ENCODE results near the gene FRMPD4.

The FRMPD4 gene

DNA sequence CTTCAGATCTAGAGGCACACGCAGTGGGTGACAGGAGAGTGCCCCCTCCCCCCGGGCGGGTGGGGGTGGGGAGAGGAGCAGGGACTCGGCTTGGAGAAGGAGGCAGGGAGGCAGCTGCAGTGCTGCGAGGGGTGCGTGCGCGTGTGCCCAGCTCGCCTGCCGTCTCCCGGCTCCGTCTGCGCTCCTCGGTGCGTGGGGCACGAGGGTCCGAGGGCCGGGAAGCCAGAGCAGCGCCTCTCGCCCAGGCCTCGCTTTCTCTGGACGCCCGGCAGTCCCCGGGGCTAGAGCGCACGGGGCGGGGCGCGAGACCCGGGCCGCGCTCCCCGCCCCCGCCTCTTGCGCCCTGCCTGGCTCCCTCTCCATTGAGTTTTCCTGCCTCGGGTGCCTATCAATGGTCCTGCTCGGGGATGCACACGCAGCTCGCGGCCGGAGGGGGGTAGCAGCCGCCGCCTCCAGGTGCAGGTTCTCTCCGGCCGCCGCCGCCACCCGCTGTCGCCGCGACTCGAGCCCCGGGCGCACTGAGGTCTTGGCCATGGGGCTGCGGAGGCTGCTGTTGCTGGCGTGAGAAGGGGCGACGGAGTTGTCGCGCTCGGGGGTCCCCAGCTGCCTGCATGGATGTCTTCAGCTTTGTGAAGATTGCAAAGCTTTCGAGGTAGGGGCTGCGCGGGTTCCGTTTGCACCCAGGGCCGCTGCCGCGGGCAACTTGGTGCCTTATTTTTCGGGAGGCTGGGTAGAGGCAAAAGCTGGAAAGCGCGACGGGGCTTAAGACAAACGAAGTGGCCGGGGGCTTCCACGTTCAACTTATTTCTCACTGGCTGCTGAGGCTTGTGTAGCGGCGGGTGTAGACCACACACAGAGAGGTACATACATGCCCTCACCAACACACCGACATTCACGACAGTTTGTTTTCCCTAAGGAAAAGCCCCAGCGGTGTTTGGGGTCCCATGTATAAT, at the start of gene FRMPD4:
Gene FRMPD4 (plus strand): TSS at position 113 of the 953 bp plus-strand sequence. CDS start 499 bp downstream, at position 612.
- no peaks in the 10 kb centered on the region for H3K9me3 ChIP-seq (ENCODE audit: control insufficient read depth, insufficient read depth, low read length)
- no peaks in the 10 kb centered on the region for H3K36me3 ChIP-seq (ENCODE audit: control insufficient read depth, insufficient read depth, low read length)
- peaks cover 44% of the 10 kb centered on the region for H3K27me3 ChIP-seq (ENCODE audit: control insufficient read depth, insufficient read depth, low read length)
- peak within 1 kb of the TSS; percentile 93 for H3K4me3 ChIP-seq (ENCODE audit: low read depth, low read length)
- peak within 1 kb of the TSS; percentile 66 for H3K9ac ChIP-seq (ENCODE audit: low read depth, low read length)
- peaks cover 8% of the 10 kb centered on the region for H3K4me1 ChIP-seq (ENCODE audit: control insufficient read depth, insufficient read depth, low read length)

- Histone ChIP-seq H3K9me3 (ENCODE audit: control insufficient read depth, insufficient read depth, low read length) (no peaks in the 10 kb centered on the region), H3K9ac (ENCODE audit: low read depth, low read length) (no peak overlapping the region), H3K4me1 (ENCODE audit: control insufficient read depth, insufficient read depth, low read length) (no peaks in the 10 kb centered on the region), H3K36me3 (ENCODE audit: control insufficient read depth, insufficient read depth, low read length) (no peaks in the 10 kb centered on the region), H3K27me3 (ENCODE audit: control insufficient read depth, insufficient read depth, low read length) (no peaks in the 10 kb centered on the region), H3K4me3 (ENCODE audit: low read depth, low read length) (no peak overlapping the region)
Measured at GRCh38 chrX:12089740-12090139, 48.5 kb upstream of the FRMPD4 start.

- Histone ChIP-seq H3K27me3 (ENCODE audit: control insufficient read depth, insufficient read depth, low read length) (no peaks in the 10 kb centered on the region), H3K4me1 (ENCODE audit: control insufficient read depth, insufficient read depth, low read length) (no peaks in the 10 kb centered on the region), H3K9me3 (ENCODE audit: control insufficient read depth, insufficient read depth, low read length) (no peaks in the 10 kb centered on the region), H3K4me3 (ENCODE audit: low read depth, low read length) (no peak overlapping the region), H3K36me3 (ENCODE audit: control insufficient read depth, insufficient read depth, low read length) (no peaks in the 10 kb centered on the region), H3K9ac (ENCODE audit: low read depth, low read length) (no peak overlapping the region)
Measured at GRCh38 chrX:12113321-12113720, 25.0 kb upstream of the FRMPD4 start.

- no peak overlapping the region for H3K4me3 ChIP-seq (ENCODE audit: low read depth, low read length)
Measured at GRCh38 chrX:12115377-12115776, 22.9 kb upstream of the FRMPD4 start.

GRCh38 chrX:12118134-12118533, 20.1 kb upstream of the FRMPD4 start:
- H3K9me3 ChIP-seq (ENCODE audit: control insufficient read depth, insufficient read depth, low read length), result no peaks in the 10 kb centered on the region
- no peaks in the 10 kb centered on the region for H3K27me3 ChIP-seq (ENCODE audit: control insufficient read depth, insufficient read depth, low read length)
- no peak overlapping the region for H3K9ac ChIP-seq (ENCODE audit: low read depth, low read length)

More at GRCh38 chrX:12115377-12115776, 22.9 kb upstream of the FRMPD4 start:
- Histone ChIP-seq H3K27me3 (ENCODE audit: control insufficient read depth, insufficient read depth, low read length) (no peaks in the 10 kb centered on the region), H3K36me3 (ENCODE audit: control insufficient read depth, insufficient read depth, low read length) (no peaks in the 10 kb centered on the region), H3K9me3 (ENCODE audit: control insufficient read depth, insufficient read depth, low read length) (no peaks in the 10 kb centered on the region), H3K4me1 (ENCODE audit: control insufficient read depth, insufficient read depth, low read length) (no peaks in the 10 kb centered on the region), H3K9ac (ENCODE audit: low read depth, low read length) (no peak overlapping the region)

GRCh38 chrX:12128017-12128416, 10.3 kb upstream of the FRMPD4 start:
- no peak overlapping the region for H3K9ac ChIP-seq (ENCODE audit: low read depth, low read length)
- no peaks in the 10 kb centered on the region for H3K27me3 ChIP-seq (ENCODE audit: control insufficient read depth, insufficient read depth, low read length)
- H3K9me3 ChIP-seq (ENCODE audit: control insufficient read depth, insufficient read depth, low read length), result peaks cover 10% of the 10 kb centered on the region
- peaks cover 3% of the 10 kb centered on the region for H3K36me3 ChIP-seq (ENCODE audit: control insufficient read depth, insufficient read depth, low read length)
- H3K4me3 ChIP-seq (ENCODE audit: low read depth, low read length), result no peak overlapping the region
- H3K4me1 ChIP-seq (ENCODE audit: control insufficient read depth, insufficient read depth, low read length), result no peaks in the 10 kb centered on the region

More at GRCh38 chrX:12118134-12118533, 20.1 kb upstream of the FRMPD4 start:
- H3K4me1 ChIP-seq (ENCODE audit: control insufficient read depth, insufficient read depth, low read length), result no peaks in the 10 kb centered on the region
- H3K36me3 ChIP-seq (ENCODE audit: control insufficient read depth, insufficient read depth, low read length), result no peaks in the 10 kb centered on the region
- H3K4me3 ChIP-seq (ENCODE audit: low read depth, low read length), result no peak overlapping the region

DNA sequence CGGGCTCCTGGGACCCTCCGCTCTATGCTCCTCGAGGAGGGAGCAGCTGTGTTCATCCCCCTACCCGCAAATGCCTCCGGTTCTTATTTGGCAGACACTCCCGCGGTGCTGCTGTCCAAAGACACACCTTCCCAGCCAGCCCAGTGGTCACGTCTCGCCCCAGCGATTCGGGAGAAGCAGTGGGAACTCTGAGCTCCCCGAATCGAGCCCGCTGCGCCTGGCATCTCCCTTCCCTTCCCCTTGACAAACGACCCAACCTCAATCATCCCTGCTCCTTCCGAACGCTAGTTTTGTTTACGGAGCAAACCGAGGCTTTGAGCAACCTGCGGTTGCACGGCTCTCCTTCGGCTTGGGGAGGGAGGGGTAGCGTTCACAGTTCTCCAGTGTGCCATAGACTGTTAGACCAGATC, 317 bp upstream of the FRMPD4 start:
- no peaks in the 10 kb centered on the region for H3K9me3 ChIP-seq (ENCODE audit: control insufficient read depth, insufficient read depth, low read length)
- no peaks in the 10 kb centered on the region for H3K36me3 ChIP-seq (ENCODE audit: control insufficient read depth, insufficient read depth, low read length)
- H3K27me3 ChIP-seq (ENCODE audit: control insufficient read depth, insufficient read depth, low read length), result peaks cover 44% of the 10 kb centered on the region
- peak overlapping the region; percentile 93 for H3K4me3 ChIP-seq (ENCODE audit: low read depth, low read length)
- peak overlapping the region; percentile 32 for H3K9ac ChIP-seq (ENCODE audit: low read depth, low read length)
- H3K4me1 ChIP-seq (ENCODE audit: control insufficient read depth, insufficient read depth, low read length), result peaks cover 8% of the 10 kb centered on the region

DNA sequence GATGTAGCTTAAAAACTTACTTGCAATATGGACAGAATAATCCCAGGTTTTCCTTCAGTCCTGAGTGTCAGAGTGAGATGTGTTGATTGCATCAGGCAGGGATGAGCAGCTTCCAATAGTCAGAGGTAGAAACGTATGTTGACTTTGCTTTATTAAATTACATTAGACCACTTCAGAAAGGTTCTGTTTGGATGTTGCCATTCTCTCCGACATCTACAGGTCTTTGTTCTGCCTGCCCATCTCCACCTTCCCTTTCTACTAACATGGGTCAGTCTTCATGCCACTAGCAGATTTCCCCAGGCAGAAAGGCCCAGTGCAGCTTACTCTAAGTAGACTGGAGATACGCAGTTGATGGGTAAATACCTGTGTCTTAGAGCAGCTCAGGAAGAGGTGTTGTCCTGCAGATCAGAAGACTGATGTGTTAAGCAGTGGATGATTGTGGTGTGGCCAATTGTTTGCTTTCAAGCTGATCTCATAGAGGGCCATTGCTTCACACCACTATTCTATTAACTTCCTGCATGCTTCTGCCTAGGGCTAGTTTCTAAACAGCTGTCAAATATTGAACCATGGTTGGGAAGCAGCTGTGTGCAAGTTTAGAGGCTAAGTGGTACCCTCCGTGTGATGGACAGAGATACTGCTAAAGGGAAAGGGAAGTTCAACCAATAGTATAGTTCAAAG, 1.8 kb downstream of the FRMPD4 start:
- Histone ChIP-seq H3K36me3 (ENCODE audit: control insufficient read depth, insufficient read depth, low read length) (no peaks in the 10 kb centered on the region), H3K9me3 (ENCODE audit: control insufficient read depth, insufficient read depth, low read length) (no peaks in the 10 kb centered on the region), H3K4me1 (ENCODE audit: control insufficient read depth, insufficient read depth, low read length) (peaks cover 8% of the 10 kb centered on the region), H3K4me3 (ENCODE audit: low read depth, low read length) (peak overlapping the region; percentile 20), H3K27me3 (ENCODE audit: control insufficient read depth, insufficient read depth, low read length) (peaks cover 44% of the 10 kb centered on the region), H3K9ac (ENCODE audit: low read depth, low read length) (no peak overlapping the region)

DNA sequence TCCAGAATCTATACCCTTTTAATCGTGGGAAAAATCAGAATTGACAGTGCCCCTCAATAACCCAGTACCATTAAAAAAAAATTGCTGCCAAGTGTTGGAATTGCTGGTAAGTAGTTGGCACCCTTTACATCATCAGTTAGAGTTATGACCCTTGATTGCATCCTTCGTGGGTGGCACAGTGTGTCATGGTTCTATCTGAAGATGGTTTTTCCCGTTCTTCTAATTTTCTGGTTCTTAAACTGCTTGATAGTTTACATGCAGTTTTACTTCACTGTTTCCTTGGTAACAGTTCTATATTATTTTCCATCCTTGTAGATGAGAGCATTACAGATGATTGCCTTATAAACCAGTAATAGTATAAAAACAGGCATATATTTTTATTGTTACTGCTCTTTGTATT, 3.2 kb downstream of the FRMPD4 start:
- Histone ChIP-seq H3K27me3 (ENCODE audit: control insufficient read depth, insufficient read depth, low read length) (peaks cover 35% of the 10 kb centered on the region), H3K9ac (ENCODE audit: low read depth, low read length) (no peak overlapping the region), H3K36me3 (ENCODE audit: control insufficient read depth, insufficient read depth, low read length) (no peaks in the 10 kb centered on the region), H3K4me1 (ENCODE audit: control insufficient read depth, insufficient read depth, low read length) (peaks cover 6% of the 10 kb centered on the region), H3K9me3 (ENCODE audit: control insufficient read depth, insufficient read depth, low read length) (no peaks in the 10 kb centered on the region), H3K4me3 (ENCODE audit: low read depth, low read length) (no peak overlapping the region)

- Histone ChIP-seq H3K9ac (ENCODE audit: low read depth, low read length) (no peak overlapping the region), H3K4me1 (ENCODE audit: control insufficient read depth, insufficient read depth, low read length) (peaks cover 4% of the 10 kb centered on the region), H3K27me3 (ENCODE audit: control insufficient read depth, insufficient read depth, low read length) (peaks cover 24% of the 10 kb centered on the region), H3K36me3 (ENCODE audit: control insufficient read depth, insufficient read depth, low read length) (no peaks in the 10 kb centered on the region), H3K9me3 (ENCODE audit: control insufficient read depth, insufficient read depth, low read length) (no peaks in the 10 kb centered on the region), H3K4me3 (ENCODE audit: low read depth, low read length) (no peak overlapping the region)
Measured at GRCh38 chrX:12142661-12143060, 4.4 kb downstream of the FRMPD4 start.

DNA sequence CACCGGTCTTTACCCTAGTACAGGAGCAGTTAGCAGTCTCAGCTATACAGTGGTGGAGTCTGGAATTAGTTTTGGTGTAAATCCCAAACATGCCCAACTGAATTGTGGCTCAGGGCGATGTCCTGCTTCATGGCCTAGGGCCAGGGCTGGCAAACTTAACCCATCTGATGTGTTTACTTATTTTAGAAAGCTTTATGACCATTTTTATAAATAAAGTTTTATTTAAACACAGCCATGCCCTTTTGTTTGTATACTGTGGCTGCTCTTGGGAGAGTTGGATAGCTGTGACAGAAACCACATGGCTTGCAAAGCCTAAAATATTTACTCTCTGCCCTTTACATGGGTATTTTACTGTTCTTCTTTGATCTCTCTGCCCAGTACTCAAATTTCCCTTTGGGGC, 7.1 kb downstream of the FRMPD4 start:
- Histone ChIP-seq H3K9me3 (ENCODE audit: control insufficient read depth, insufficient read depth, low read length) (no peaks in the 10 kb centered on the region), H3K4me3 (ENCODE audit: low read depth, low read length) (no peak overlapping the region), H3K36me3 (ENCODE audit: control insufficient read depth, insufficient read depth, low read length) (no peaks in the 10 kb centered on the region), H3K9ac (ENCODE audit: low read depth, low read length) (no peak overlapping the region), H3K27me3 (ENCODE audit: control insufficient read depth, insufficient read depth, low read length) (peaks cover 5% of the 10 kb centered on the region), H3K4me1 (ENCODE audit: control insufficient read depth, insufficient read depth, low read length) (no peaks in the 10 kb centered on the region)

All from iPS-15b (cell line).